ENCODE results near the gene GPATCH2L. TPM values are rescaled to one million over a fixed set of nuclear protein-coding genes. Genes with fewer than 3 reads are reported as not detected.

Gene GPATCH2L
- total RNA-seq, 1 donor from 2014 or later, result 78.8 TPM

DNA sequence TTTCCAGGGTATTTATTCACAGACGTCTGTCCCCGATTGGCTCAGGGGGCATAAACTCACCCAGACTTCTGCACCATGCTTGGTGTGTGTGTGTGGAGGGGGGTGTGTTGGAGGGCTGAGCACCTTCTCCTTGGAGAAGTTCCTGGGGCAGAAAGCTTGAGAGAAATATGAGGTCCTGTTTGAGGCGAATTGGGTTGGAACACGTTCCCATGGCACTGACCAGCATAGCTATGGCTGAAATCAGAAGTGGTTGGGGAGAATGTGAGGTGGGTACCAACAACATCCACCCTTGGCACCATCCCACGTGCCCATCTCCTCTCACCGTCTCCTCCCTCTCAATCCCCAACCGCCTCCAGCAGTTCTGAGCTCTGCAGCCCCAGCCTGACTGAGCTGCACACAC lies 16.0 kb upstream of the GPATCH2L start:
- Mint-ChIP-seq H3K4me3 (ENCODE audit: unreplicated experiment) (no peak overlapping the region), H3K27me3 (ENCODE audit: unreplicated experiment) (peaks cover 19% of the 10 kb centered on the region), H3K36me3 (ENCODE audit: low read depth, unreplicated experiment) (no peaks in the 10 kb centered on the region), H3K4me1 (ENCODE audit: unreplicated experiment) (peaks cover 20% of the 10 kb centered on the region), H3K27ac (ENCODE audit: unreplicated experiment) (no peak overlapping the region), H3K9me3 (ENCODE audit: unreplicated experiment) (no peaks in the 10 kb centered on the region)
- TF ChIP-seq, protein P1, sequence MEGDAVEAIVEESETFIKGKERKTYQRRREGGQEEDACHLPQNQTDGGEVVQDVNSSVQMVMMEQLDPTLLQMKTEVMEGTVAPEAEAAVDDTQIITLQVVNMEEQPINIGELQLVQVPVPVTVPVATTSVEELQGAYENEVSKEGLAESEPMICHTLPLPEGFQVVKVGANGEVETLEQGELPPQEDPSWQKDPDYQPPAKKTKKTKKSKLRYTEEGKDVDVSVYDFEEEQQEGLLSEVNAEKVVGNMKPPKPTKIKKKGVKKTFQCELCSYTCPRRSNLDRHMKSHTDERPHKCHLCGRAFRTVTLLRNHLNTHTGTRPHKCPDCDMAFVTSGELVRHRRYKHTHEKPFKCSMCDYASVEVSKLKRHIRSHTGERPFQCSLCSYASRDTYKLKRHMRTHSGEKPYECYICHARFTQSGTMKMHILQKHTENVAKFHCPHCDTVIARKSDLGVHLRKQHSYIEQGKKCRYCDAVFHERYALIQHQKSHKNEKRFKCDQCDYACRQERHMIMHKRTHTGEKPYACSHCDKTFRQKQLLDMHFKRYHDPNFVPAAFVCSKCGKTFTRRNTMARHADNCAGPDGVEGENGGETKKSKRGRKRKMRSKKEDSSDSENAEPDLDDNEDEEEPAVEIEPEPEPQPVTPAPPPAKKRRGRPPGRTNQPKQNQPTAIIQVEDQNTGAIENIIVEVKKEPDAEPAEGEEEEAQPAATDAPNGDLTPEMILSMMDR (IDR thresholded peaks at IDR 0.05; ENCODE audit: unreplicated experiment), result no peak
- DNase-seq (ENCODE audit: low spot score), result no peak

DNA sequence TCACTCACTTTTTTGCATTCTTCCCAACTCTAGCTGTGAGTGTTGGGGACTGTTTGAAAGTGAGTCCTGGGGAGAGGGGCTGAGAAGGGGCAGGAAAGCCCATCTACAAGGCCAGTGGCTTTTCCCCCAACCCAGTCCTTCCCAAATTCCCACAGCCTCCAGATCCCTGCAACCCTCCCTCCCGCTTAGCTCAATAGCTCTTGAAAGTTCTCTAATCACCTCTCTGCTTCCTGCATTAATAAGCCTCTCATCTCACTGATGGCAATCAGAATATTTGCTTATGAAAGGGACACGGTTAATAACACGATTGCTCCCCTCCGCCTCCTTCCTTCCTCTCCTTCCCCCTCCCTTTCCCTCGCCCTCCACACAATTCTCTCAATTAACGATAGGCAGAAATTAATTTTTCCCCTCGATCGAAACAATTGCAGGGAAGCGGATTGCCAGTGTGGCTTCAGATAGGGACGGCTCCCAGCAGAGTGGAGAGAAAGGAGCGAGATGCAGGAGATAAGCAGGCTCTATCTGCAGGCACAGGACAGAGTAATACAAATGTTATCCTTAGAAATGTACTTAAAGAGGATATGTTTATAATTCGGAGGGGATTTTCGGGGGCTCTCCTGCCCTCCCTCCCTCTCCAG lies 15.1 kb upstream of the GPATCH2L start:
- Mint-ChIP-seq H3K36me3 (ENCODE audit: low read depth, unreplicated experiment) (no peaks in the 10 kb centered on the region), H3K27me3 (ENCODE audit: unreplicated experiment) (peaks cover 17% of the 10 kb centered on the region), H3K9me3 (ENCODE audit: unreplicated experiment) (no peaks in the 10 kb centered on the region), H3K4me3 (ENCODE audit: unreplicated experiment) (no peak overlapping the region), H3K27ac (ENCODE audit: unreplicated experiment) (no peak overlapping the region), H3K4me1 (ENCODE audit: unreplicated experiment) (peaks cover 20% of the 10 kb centered on the region)
- TF ChIP-seq, protein P1 (IDR thresholded peaks at IDR 0.05; ENCODE audit: unreplicated experiment), result no peak
- no peak for DNase-seq (ENCODE audit: low spot score)

DNA sequence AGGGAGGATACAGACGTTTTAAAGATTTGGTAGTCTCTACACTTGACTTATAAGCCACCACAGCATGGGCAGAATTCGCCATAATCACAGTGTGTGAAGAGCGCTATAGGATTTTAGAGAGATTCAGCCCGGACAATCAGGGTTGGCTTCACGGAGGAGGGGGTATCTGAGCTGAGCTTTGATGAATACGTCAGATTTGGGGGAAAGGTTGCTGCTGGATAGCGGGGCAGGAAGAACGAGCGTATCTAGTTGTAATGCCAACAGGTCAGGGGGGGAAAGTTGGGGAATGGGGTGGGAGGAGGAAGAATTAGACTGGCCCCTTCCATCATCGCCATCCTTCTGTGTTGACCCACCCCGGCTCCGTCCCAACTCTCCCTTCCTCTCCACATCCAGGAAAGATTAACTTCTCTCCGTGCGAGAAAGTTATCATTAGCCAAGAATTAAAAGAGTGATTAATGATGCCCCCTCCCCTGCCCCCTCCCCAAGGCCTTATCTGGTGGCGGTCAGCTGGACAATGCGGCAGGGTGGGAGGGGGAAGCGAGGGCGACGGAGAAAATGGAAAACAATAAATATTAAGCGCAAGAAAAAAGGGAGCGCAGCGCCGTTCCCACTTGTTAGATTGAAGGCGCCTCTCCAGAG lies 13.5 kb upstream of the GPATCH2L start:
- Mint-ChIP-seq H3K36me3 (ENCODE audit: low read depth, unreplicated experiment) (no peaks in the 10 kb centered on the region), H3K9me3 (ENCODE audit: unreplicated experiment) (no peaks in the 10 kb centered on the region), H3K27me3 (ENCODE audit: unreplicated experiment) (peaks cover 17% of the 10 kb centered on the region), H3K4me1 (ENCODE audit: unreplicated experiment) (peaks cover 20% of the 10 kb centered on the region), H3K4me3 (ENCODE audit: unreplicated experiment) (peak overlapping the region; percentile 83), H3K27ac (ENCODE audit: unreplicated experiment) (peak overlapping the region; percentile 48)
- TF ChIP-seq, protein P1 (IDR thresholded peaks at IDR 0.05; ENCODE audit: unreplicated experiment), result no peak
- DNase-seq (ENCODE audit: low spot score), result no peak

DNA sequence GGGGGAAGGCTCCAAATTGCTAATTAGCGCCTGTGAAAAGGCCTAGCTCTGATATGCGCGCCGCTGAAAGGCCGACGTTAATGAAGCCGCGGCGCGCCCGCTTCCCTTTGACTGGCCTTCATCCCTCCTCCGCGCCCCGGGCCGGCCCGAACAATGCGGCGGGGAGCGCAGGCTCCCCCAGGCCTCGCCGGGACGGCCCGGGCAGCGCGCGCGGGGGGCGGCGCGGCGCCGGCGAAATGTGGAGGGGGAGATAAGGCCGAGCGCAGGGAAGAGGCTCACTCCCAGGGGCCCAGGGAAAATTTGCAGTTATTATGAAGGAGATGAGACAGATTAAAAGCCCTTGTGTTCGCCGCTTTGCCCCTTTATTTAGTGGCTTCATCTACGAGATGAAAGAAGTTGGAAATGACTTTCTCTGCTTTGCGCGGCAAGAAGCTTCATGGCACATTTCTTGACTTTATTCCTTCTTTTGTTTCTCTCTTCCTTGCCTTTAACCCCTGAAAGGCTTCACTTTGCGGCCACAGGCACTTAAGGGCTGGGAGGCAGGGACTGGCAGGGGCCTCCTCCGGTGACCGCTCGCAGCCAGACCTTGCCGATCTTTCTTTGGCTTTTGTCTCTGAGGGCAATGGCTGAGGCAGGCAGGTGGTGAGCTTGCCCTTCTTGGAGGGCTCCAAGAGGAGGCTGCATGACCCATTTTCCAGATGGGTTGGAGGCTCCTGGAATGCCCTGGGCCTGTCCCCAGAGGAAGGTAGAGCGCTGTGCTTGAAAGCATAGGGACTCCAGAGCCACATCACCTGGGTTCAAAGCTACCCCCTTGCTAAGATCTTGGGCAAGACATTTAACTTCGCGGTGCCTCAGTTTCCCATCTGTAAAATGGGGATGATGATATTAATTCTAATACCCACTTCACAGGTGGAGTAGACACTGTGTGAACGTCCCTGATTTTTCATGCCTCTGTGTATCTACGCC lies 12.7 kb upstream of the GPATCH2L start:
- Mint-ChIP-seq H3K4me1 (ENCODE audit: unreplicated experiment) (peaks cover 18% of the 10 kb centered on the region), H3K27me3 (ENCODE audit: unreplicated experiment) (peaks cover 15% of the 10 kb centered on the region), H3K36me3 (ENCODE audit: low read depth, unreplicated experiment) (no peaks in the 10 kb centered on the region), H3K9me3 (ENCODE audit: unreplicated experiment) (no peaks in the 10 kb centered on the region), H3K27ac (ENCODE audit: unreplicated experiment) (no peak overlapping the region), H3K4me3 (ENCODE audit: unreplicated experiment) (peak overlapping the region; percentile 83)
- TF ChIP-seq, protein P1 (IDR thresholded peaks at IDR 0.05; ENCODE audit: unreplicated experiment), result no peak
- DNase-seq (ENCODE audit: low spot score), result peak; percentile 41
